Measurements from ENCODE around the gene FAM111A. TPM values are rescaled to one million over a fixed set of nuclear protein-coding genes. Genes with fewer than 3 reads are reported as not detected.

Gene FAM111A
- total RNA-seq, 1 experiment from 2014 or later = 37.9 TPM

DNA sequence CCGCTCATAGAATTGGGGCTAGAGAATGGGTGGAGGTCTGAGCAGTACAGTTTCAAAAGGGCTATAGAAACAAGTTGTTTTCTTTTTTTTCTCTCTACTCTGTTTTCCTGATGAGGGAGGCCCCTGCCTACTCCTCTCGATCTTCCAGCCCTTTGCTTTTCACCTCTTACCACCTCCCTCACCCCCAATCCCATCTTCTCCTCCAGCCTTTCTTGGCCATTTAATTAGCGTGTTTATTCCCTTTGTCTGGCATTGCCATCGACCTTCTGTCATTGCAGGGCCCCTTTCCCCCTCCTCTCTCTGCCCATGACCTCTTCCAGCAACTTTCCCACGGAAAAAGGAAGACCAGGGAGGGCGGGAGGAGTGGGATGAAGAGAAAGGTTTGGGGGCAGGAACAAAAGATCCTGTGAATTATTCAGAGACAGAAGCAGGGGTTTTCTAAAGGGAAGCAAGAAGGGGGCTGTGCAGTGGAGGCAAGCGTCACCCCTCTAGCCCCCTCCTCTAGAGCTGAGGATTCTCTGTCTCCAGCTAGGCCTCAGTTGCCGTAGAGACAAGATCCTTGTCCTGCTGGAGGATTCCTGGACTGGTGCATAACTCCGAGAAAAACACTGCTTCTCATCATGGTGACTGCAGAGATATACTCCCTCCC, 42.2 kb downstream of the FAM111A start:
- ATAC-seq = no peak

DNA sequence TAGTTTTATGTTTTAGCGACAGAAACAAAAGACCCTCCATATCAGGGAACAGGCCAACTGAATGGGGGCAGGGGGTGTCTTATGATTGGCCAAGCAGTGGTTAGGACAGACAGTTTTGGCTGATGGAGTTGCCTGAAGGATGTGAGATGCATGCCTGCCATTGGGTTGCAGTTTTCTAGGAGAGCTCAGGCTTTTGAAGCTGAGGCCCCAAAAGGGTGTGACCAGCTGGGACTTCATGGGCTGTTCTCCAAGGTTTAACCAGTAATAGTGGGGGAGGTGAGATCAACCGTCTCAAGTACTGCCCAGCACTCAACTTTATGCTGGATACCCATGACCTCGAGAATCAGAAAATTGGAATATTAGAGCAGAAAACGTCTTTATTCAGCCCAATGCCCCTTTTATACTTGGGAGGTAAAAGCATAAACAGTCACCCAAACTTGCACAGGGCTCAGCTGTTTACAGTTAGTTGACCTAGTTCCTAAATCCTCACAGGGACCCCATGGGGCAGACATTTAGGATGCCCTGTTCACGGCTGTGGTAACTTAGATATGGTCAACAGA, 42.8 kb downstream of the FAM111A start:
- POLR2A ChIA-PET = no interaction called here
- no peak overlapping the region for H3K4me3 ChIP-seq (ENCODE audit: low read depth in 2 of 2, low read length in 2 of 2)
- in situ Hi-C loops (cut with HindIII; ENCODE audit: low pct_unique_long_range_greater_than_20kb, low sequenced_read_pairs) = no loop called here
- BruUV-seq (replicated peaks) = no TSS peak
- ATAC-seq (no peak), DNase-seq (ENCODE audit: low read depth, low spot score) (no peak)
- CTCF ChIA-PET = interaction anchor here (1.4 kb wide), 1 partner anchor 14 kb away, joined by 6 read pairs; the partner anchor contains the start of gene DTX4
- no peaks in the 10 kb centered on the region for H3K9me3 ChIP-seq (ENCODE audit: control insufficient read depth, insufficient read depth, low read depth, low read length)
- no peak overlapping the region for H3K27ac ChIP-seq (ENCODE audit: low read length)
- intact Hi-C loops (cut with micrococcal nuclease; ENCODE audit: unreplicated experiment) = no loop called here
- H3K27me3 ChIP-seq (ENCODE audit: control insufficient read depth, insufficient read depth, low read length) = 0 out of 2 replicates have a peak, but pooled peaks cover 2% of the 10 kb centered on the region
- TF ChIP-seq TCF7L2 (IDR thresholded peaks at IDR 0.05; ENCODE audit: low read depth, low read length) = no peak
- TF ChIP-seq, protein P1, sequence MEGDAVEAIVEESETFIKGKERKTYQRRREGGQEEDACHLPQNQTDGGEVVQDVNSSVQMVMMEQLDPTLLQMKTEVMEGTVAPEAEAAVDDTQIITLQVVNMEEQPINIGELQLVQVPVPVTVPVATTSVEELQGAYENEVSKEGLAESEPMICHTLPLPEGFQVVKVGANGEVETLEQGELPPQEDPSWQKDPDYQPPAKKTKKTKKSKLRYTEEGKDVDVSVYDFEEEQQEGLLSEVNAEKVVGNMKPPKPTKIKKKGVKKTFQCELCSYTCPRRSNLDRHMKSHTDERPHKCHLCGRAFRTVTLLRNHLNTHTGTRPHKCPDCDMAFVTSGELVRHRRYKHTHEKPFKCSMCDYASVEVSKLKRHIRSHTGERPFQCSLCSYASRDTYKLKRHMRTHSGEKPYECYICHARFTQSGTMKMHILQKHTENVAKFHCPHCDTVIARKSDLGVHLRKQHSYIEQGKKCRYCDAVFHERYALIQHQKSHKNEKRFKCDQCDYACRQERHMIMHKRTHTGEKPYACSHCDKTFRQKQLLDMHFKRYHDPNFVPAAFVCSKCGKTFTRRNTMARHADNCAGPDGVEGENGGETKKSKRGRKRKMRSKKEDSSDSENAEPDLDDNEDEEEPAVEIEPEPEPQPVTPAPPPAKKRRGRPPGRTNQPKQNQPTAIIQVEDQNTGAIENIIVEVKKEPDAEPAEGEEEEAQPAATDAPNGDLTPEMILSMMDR (IDR thresholded peaks at IDR 0.05) = no peak
- no peak for TF ChIP-seq SIN3A (IDR thresholded peaks at IDR 0.05; ENCODE audit: borderline replicate concordance, insufficient read depth, low read depth, low read length)
- TF ChIP-seq POLR2AphosphoS5 (IDR thresholded peaks at IDR 0.05; ENCODE audit: low read depth, low read length) = no peak
- TF ChIP-seq, protein P2, sequence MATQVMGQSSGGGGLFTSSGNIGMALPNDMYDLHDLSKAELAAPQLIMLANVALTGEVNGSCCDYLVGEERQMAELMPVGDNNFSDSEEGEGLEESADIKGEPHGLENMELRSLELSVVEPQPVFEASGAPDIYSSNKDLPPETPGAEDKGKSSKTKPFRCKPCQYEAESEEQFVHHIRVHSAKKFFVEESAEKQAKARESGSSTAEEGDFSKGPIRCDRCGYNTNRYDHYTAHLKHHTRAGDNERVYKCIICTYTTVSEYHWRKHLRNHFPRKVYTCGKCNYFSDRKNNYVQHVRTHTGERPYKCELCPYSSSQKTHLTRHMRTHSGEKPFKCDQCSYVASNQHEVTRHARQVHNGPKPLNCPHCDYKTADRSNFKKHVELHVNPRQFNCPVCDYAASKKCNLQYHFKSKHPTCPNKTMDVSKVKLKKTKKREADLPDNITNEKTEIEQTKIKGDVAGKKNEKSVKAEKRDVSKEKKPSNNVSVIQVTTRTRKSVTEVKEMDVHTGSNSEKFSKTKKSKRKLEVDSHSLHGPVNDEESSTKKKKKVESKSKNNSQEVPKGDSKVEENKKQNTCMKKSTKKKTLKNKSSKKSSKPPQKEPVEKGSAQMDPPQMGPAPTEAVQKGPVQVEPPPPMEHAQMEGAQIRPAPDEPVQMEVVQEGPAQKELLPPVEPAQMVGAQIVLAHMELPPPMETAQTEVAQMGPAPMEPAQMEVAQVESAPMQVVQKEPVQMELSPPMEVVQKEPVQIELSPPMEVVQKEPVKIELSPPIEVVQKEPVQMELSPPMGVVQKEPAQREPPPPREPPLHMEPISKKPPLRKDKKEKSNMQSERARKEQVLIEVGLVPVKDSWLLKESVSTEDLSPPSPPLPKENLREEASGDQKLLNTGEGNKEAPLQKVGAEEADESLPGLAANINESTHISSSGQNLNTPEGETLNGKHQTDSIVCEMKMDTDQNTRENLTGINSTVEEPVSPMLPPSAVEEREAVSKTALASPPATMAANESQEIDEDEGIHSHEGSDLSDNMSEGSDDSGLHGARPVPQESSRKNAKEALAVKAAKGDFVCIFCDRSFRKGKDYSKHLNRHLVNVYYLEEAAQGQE (IDR thresholded peaks at IDR 0.05; ENCODE audit: insufficient read depth in 1 of 2, low read depth in 2 of 2, low read length in 1 of 2) = no peak
- no peaks in the 10 kb centered on the region for H3K4me1 ChIP-seq (ENCODE audit: control insufficient read depth, insufficient read depth, low read length)
- H3K36me3 ChIP-seq (ENCODE audit: control insufficient read depth, insufficient read depth, low read length) = no peaks in the 10 kb centered on the region

More for the DNA sequence above, 42.2 kb downstream of the FAM111A start:
- Histone ChIP-seq H3K9me3 (ENCODE audit: control insufficient read depth, insufficient read depth, low read depth, low read length) (no peaks in the 10 kb centered on the region), H3K4me3 (ENCODE audit: low read depth in 2 of 2, low read length in 2 of 2) (no peak overlapping the region), H3K36me3 (ENCODE audit: control insufficient read depth, insufficient read depth, low read length) (no peaks in the 10 kb centered on the region), H3K27ac (ENCODE audit: low read length) (no peak overlapping the region), H3K4me1 (ENCODE audit: control insufficient read depth, insufficient read depth, low read length) (no peaks in the 10 kb centered on the region), H3K27me3 (ENCODE audit: control insufficient read depth, insufficient read depth, low read length) (0 out of 2 replicates have a peak, but pooled peaks cover 2% of the 10 kb centered on the region)
- CTCF ChIA-PET = no interaction called here
- TF ChIP-seq, protein P1 (IDR thresholded peaks at IDR 0.05) = no peak
- no peak for TF ChIP-seq TCF7L2 (IDR thresholded peaks at IDR 0.05; ENCODE audit: low read depth, low read length)
- TF ChIP-seq, protein P2 (IDR thresholded peaks at IDR 0.05; ENCODE audit: insufficient read depth in 1 of 2, low read depth in 2 of 2, low read length in 1 of 2) = no peak
- TF ChIP-seq SIN3A (IDR thresholded peaks at IDR 0.05; ENCODE audit: borderline replicate concordance, insufficient read depth, low read depth, low read length) = no peak
- no peak for TF ChIP-seq POLR2AphosphoS5 (IDR thresholded peaks at IDR 0.05; ENCODE audit: low read depth, low read length)
- no peak for DNase-seq (ENCODE audit: low read depth, low spot score)
- BruUV-seq (replicated peaks) = no TSS peak
- in situ Hi-C loops (cut with HindIII; ENCODE audit: low pct_unique_long_range_greater_than_20kb, low sequenced_read_pairs) (no loop called here), intact Hi-C loops (cut with micrococcal nuclease; ENCODE audit: unreplicated experiment) (no loop called here)
- POLR2A ChIA-PET = no interaction called here

All from Panc1 (cell line).